Stimulated activated CD4-positive, alpha-beta T cell treated with anti-CD3 and anti-CD28 coated beads, Interleukin-2, amount 100 ng/mL, for 4 hours (primary cell): ENCODE measurements around the gene NEK10.
"Not testable (repeated sequence)": the region's sequence is repeated elsewhere in the genome, so short reads cannot be mapped to it uniquely, and the experiment has no call there.

ENCODE experiments used
- DNase-seq: peaks from one replicate; pipeline ENCODE4 v3.0.0-alpha.2; 2020; ENCODE audit warnings: low read depth

The NEK10 gene

GRCh38 chr3:27352047-27352446, 17.1 kb downstream of the NEK10 start:
- no peak for DNase-seq

- no peak for DNase-seq
Observed at GRCh38 chr3:27349832-27350231, 19.4 kb downstream of the NEK10 start.

GRCh38 chr3:27345959-27346865, 23.0 kb downstream of the NEK10 start:
- no peak for DNase-seq

- DNase-seq, result no peak
Observed at GRCh38 chr3:27345493-27345892, 23.7 kb downstream of the NEK10 start.

- DNase-seq, result no peak
Observed at GRCh38 chr3:27345045-27345444, 24.1 kb downstream of the NEK10 start.

- DNase-seq, result no peak
Observed at GRCh38 chr3:27344192-27344591, 25.0 kb downstream of the NEK10 start.

- DNase-seq, result no peak
Observed at GRCh38 chr3:27342267-27342666, 26.9 kb downstream of the NEK10 start.

- DNase-seq, result no peak
Observed at GRCh38 chr3:27340534-27340933, 28.6 kb downstream of the NEK10 start.

GRCh38 chr3:27335571-27335970, 33.6 kb downstream of the NEK10 start:
- DNase-seq, result no peak

GRCh38 chr3:27333843-27334242, 35.3 kb downstream of the NEK10 start:
- DNase-seq, result no peak

- DNase-seq, result not testable (repeated sequence)
Observed at GRCh38 chr3:27328982-27329762, 40.0 kb downstream of the NEK10 start.

GRCh38 chr3:27326629-27327545, 42.3 kb downstream of the NEK10 start:
- no peak for DNase-seq

GRCh38 chr3:27326202-27326601, 43.0 kb downstream of the NEK10 start:
- DNase-seq, result no peak

GRCh38 chr3:27325419-27325818, 43.8 kb downstream of the NEK10 start:
- no peak for DNase-seq

GRCh38 chr3:27324686-27325085, 44.5 kb downstream of the NEK10 start:
- DNase-seq, result no peak

GRCh38 chr3:27323087-27323570, 46.1 kb downstream of the NEK10 start:
- no peak for DNase-seq

GRCh38 chr3:27322634-27323033, 46.5 kb downstream of the NEK10 start:
- DNase-seq, result no peak

GRCh38 chr3:27319847-27320526, 49.2 kb downstream of the NEK10 start:
- DNase-seq, result no peak

- no peak for DNase-seq
Observed at GRCh38 chr3:27319304-27319703, 49.9 kb downstream of the NEK10 start.

GRCh38 chr3:27317096-27317495, 52.1 kb downstream of the NEK10 start:
- DNase-seq, result no peak

GRCh38 chr3:27315003-27315402, 54.2 kb downstream of the NEK10 start:
- no peak for DNase-seq
